ENCODE data around the gene RNF31.

DNA sequence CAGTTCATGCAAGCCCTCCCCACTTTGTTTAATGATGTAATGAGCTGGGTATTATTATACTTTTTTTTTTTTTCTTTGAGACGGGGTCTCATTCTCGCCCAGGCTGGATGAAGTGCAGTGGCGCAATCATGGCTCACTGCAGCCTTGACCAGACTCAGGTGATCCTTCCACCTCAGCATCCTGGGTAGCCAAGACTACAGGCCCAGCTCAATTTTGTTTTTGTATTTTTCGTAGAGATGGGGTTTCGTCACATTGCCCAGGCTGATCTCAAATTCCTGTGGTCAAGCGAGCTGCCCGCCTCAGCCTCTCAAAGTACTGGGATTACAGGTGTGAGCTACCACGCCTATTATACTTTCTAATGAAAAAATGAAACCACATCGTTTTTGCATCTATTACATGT lies 37.2 kb upstream of the RNF31 start:
- TF ChIP-seq POLR2AphosphoS5 (IDR thresholded peaks at IDR 0.05; ENCODE audit: low read depth, low read length) (no peak), JUND (IDR thresholded peaks at IDR 0.05) (no peak), SIN3A (IDR thresholded peaks at IDR 0.05; ENCODE audit: borderline replicate concordance, low read depth, low read length) (no peak), RFX5 (IDR thresholded peaks at IDR 0.05; ENCODE audit: low read length) (no peak)
- TF ChIP-seq, protein P1, sequence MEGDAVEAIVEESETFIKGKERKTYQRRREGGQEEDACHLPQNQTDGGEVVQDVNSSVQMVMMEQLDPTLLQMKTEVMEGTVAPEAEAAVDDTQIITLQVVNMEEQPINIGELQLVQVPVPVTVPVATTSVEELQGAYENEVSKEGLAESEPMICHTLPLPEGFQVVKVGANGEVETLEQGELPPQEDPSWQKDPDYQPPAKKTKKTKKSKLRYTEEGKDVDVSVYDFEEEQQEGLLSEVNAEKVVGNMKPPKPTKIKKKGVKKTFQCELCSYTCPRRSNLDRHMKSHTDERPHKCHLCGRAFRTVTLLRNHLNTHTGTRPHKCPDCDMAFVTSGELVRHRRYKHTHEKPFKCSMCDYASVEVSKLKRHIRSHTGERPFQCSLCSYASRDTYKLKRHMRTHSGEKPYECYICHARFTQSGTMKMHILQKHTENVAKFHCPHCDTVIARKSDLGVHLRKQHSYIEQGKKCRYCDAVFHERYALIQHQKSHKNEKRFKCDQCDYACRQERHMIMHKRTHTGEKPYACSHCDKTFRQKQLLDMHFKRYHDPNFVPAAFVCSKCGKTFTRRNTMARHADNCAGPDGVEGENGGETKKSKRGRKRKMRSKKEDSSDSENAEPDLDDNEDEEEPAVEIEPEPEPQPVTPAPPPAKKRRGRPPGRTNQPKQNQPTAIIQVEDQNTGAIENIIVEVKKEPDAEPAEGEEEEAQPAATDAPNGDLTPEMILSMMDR (IDR thresholded peaks at IDR 0.05): no peak

Measured in SK-N-SH (cell line).